ENCODE measurements around the gene STK33.

The STK33 gene

GRCh38 chr11:8362491-8362890 is 231.5 kb downstream of the STK33 start:
- TF ChIP-seq FOXM1 (IDR thresholded peaks at IDR 0.05; ENCODE audit: borderline replicate concordance, low read depth), result no peak

- no peak for TF ChIP-seq USF1 (IDR thresholded peaks at IDR 0.05)
- no peak for TF ChIP-seq REST (IDR thresholded peaks at IDR 0.05; ENCODE audit: low read depth)
- no peak for TF ChIP-seq CEBPB (IDR thresholded peaks at IDR 0.05)
- no peak for TF ChIP-seq NFIC (IDR thresholded peaks at IDR 0.05)
- TF ChIP-seq TEAD4 (IDR thresholded peaks at IDR 0.05), result no peak
- TF ChIP-seq CREB1 (IDR thresholded peaks at IDR 0.05; ENCODE audit: low read depth), result no peak
- TF ChIP-seq EGR1 (IDR thresholded peaks at IDR 0.05), result no peak
- TF ChIP-seq RAD21 (IDR thresholded peaks at IDR 0.05; ENCODE audit: low read depth), result no peak
- TF ChIP-seq FOXM1 (IDR thresholded peaks at IDR 0.05; ENCODE audit: borderline replicate concordance, low read depth), result no peak
- no peak for TF ChIP-seq TAF1 (IDR thresholded peaks at IDR 0.05; ENCODE audit: low read depth)
- TF ChIP-seq YY1 (IDR thresholded peaks at IDR 0.05; ENCODE audit: low read depth), result no peak
- TF ChIP-seq ZBTB7A (IDR thresholded peaks at IDR 0.05; ENCODE audit: low read depth), result no peak
- TF ChIP-seq TCF12 (IDR thresholded peaks at IDR 0.05; ENCODE audit: low read depth), result no peak
- TF ChIP-seq EP300 (IDR thresholded peaks at IDR 0.05; ENCODE audit: borderline replicate concordance), result no peak
- TF ChIP-seq MAX (IDR thresholded peaks at IDR 0.05), result no peak
Measured at GRCh38 chr11:8361664-8362210, 232.3 kb downstream of the STK33 start.

- TF ChIP-seq USF1 (IDR thresholded peaks at IDR 0.05), result no peak
- TF ChIP-seq CEBPB (IDR thresholded peaks at IDR 0.05), result no peak
- TF ChIP-seq EGR1 (IDR thresholded peaks at IDR 0.05), result no peak
- no peak for TF ChIP-seq CREB1 (IDR thresholded peaks at IDR 0.05; ENCODE audit: low read depth)
- TF ChIP-seq ZBTB7A (IDR thresholded peaks at IDR 0.05; ENCODE audit: low read depth), result no peak
- TF ChIP-seq EP300 (IDR thresholded peaks at IDR 0.05; ENCODE audit: borderline replicate concordance), result no peak
- no peak for TF ChIP-seq REST (IDR thresholded peaks at IDR 0.05; ENCODE audit: low read depth)
- TF ChIP-seq FOXM1 (IDR thresholded peaks at IDR 0.05; ENCODE audit: borderline replicate concordance, low read depth), result no peak
- TF ChIP-seq TCF12 (IDR thresholded peaks at IDR 0.05; ENCODE audit: low read depth), result no peak
Measured at GRCh38 chr11:8361206-8361605, 232.8 kb downstream of the STK33 start.

- no peak for TF ChIP-seq REST (IDR thresholded peaks at IDR 0.05; ENCODE audit: low read depth)
- 0 out of 2 replicates have a peak, but pooled peaks have one; percentile 9 for TF ChIP-seq NFIC (IDR thresholded peaks at IDR 0.05)
- peak; percentile 27; the same call in 1 of the 2 replicates for TF ChIP-seq RAD21 (IDR thresholded peaks at IDR 0.05; ENCODE audit: low read depth)
Measured at GRCh38 chr11:8360086-8360828, 233.8 kb downstream of the STK33 start.

- TF ChIP-seq NFIC (IDR thresholded peaks at IDR 0.05), result no peak
- no peak for TF ChIP-seq FOXM1 (IDR thresholded peaks at IDR 0.05; ENCODE audit: borderline replicate concordance, low read depth)
- no peak for TF ChIP-seq TAF1 (IDR thresholded peaks at IDR 0.05; ENCODE audit: low read depth)
- no peak for TF ChIP-seq CREB1 (IDR thresholded peaks at IDR 0.05; ENCODE audit: low read depth)
- no peak for TF ChIP-seq EP300 (IDR thresholded peaks at IDR 0.05; ENCODE audit: borderline replicate concordance)
- no peak for TF ChIP-seq YY1 (IDR thresholded peaks at IDR 0.05; ENCODE audit: low read depth)
- no peak for TF ChIP-seq ZBTB7A (IDR thresholded peaks at IDR 0.05; ENCODE audit: low read depth)
- TF ChIP-seq RAD21 (IDR thresholded peaks at IDR 0.05; ENCODE audit: low read depth), result no peak
- TF ChIP-seq EGR1 (IDR thresholded peaks at IDR 0.05), result no peak
- no peak for TF ChIP-seq CEBPB (IDR thresholded peaks at IDR 0.05)
- TF ChIP-seq TEAD4 (IDR thresholded peaks at IDR 0.05), result no peak
- no peak for TF ChIP-seq MAX (IDR thresholded peaks at IDR 0.05)
- TF ChIP-seq REST (IDR thresholded peaks at IDR 0.05; ENCODE audit: low read depth), result no peak
- no peak for TF ChIP-seq USF1 (IDR thresholded peaks at IDR 0.05)
- no peak for TF ChIP-seq TCF12 (IDR thresholded peaks at IDR 0.05; ENCODE audit: low read depth)
Measured at GRCh38 chr11:8359521-8359920, 234.5 kb downstream of the STK33 start.

Measured in Ishikawa (cell line).